Esophagus squamous epithelium (tissue), 4 donors: Measurements from ENCODE around the gene ROR2.

Source experiments
- POLR2A ChIP-seq, 4 donors: fragments of 450-650 bp; IDR thresholded peaks; one replicate each; pipeline ENCODE4 v1.6.1; 2017; ENCODE audit warnings: antibody characterized with exemption in 4 of 4, mild to moderate bottlenecking in 4 of 4, moderate library complexity in 3 of 4
- TF ChIP-seq, protein P1 (sequence below), 6 experiments: fragments of 450-650 bp in 4 of 6; fragments of 200-600 bp in 2 of 6; sonication (generic) in 2 of 6; IDR thresholded peaks; one replicate each; pipeline ENCODE4 v1.5.1; 2016 to 2019; ENCODE audit warnings: antibody characterized with exemption in 6 of 6, mild to moderate bottlenecking in 4 of 6, moderate library complexity in 4 of 6

GRCh38 chr9:91522481-91522880, 427.5 kb downstream of the ROR2 start:
- no peak for TF ChIP-seq POLR2A (IDR thresholded peaks at IDR 0.05)
- TF ChIP-seq, protein P1, sequence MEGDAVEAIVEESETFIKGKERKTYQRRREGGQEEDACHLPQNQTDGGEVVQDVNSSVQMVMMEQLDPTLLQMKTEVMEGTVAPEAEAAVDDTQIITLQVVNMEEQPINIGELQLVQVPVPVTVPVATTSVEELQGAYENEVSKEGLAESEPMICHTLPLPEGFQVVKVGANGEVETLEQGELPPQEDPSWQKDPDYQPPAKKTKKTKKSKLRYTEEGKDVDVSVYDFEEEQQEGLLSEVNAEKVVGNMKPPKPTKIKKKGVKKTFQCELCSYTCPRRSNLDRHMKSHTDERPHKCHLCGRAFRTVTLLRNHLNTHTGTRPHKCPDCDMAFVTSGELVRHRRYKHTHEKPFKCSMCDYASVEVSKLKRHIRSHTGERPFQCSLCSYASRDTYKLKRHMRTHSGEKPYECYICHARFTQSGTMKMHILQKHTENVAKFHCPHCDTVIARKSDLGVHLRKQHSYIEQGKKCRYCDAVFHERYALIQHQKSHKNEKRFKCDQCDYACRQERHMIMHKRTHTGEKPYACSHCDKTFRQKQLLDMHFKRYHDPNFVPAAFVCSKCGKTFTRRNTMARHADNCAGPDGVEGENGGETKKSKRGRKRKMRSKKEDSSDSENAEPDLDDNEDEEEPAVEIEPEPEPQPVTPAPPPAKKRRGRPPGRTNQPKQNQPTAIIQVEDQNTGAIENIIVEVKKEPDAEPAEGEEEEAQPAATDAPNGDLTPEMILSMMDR (IDR thresholded peaks at IDR 0.05), result no peak
